Heart right ventricle (tissue), 16 donors: Measurements from ENCODE around the gene MAP7D1. TPM values are rescaled to one million over a fixed set of nuclear protein-coding genes. Genes with fewer than 3 reads are reported as not detected.

Experiments used
- ATAC-seq, 8 donors: fragments of 200-7000 bp; cut with Tn5 transposase; one replicate each; pipeline ENCODE4 v1.9.1; 2020; ENCODE audit warnings: mild to moderate bottlenecking in 8 of 8, moderate library complexity in 8 of 8, moderate number of reproducible peaks in 1 of 8
- DNase-seq, 2 donors: peaks; one replicate each; pipeline ENCODE4 v3.0.0-alpha.2; 2020
- H3K27ac ChIP-seq, 10 donors: fragments of 200-600 bp; sonication (generic) in 2 of 10; one replicate each; pipeline versions ENCODE4 v1.5.0 to v1.8.0; 2020 to 2022; ENCODE audit warnings: mild to moderate bottlenecking in 3 of 10
- H3K27me3 ChIP-seq, 7 donors: fragments of 200-600 bp; one replicate each; pipeline ENCODE4 v1.8.0; 2021 to 2022; ENCODE audit warnings: mild to moderate bottlenecking in 2 of 7
- H3K36me3 ChIP-seq, 9 donors: fragments of 200-600 bp; sonication (generic) in 1 of 9; one replicate each; pipeline versions ENCODE4 v1.5.0 to v1.8.0; 2020 to 2022; ENCODE audit warnings: mild to moderate bottlenecking in 2 of 9
- H3K4me1 ChIP-seq, 9 donors: fragments of 200-600 bp; sonication (generic) in 1 of 9; one replicate each; pipeline versions ENCODE4 v1.5.0 to v1.8.0; 2020 to 2022; ENCODE audit warnings: mild to moderate bottlenecking in 4 of 9
- H3K4me3 ChIP-seq, 10 donors: fragments of 200-600 bp; sonication (generic) in 2 of 10; one replicate each; pipeline versions ENCODE4 v1.5.0 to v1.8.0; 2020 to 2022; ENCODE audit warnings: mild to moderate bottlenecking in 7 of 10, moderate library complexity in 2 of 10
- H3K9me3 ChIP-seq, 11 donors: fragments of 200-600 bp in 10 of 11; sonication (generic) in 2 of 11; one replicate each; pipeline versions ENCODE4 v1.5.0 to v1.8.0; 2013 to 2022; ENCODE audit warnings: mild to moderate bottlenecking in 2 of 11, control low read depth in 1 of 11, moderate library complexity in 1 of 11
- WGBS, 2 donors: extraction: QIAGEN DNeasy Blood & Tissue Kit; methylation state at CpG; one replicate each; pipeline ENCODE4 v1.1.7; 2013; ENCODE audit warnings: inconsistent platforms in 1 of 2; 5-methylcytosine and 5-hydroxymethylcytosine counted together
- intact Hi-C, 10 donors: fragments of 100-400 bp; cut with DNase I; formaldehyde crosslinking; loops; one replicate each; pipeline versions ENCODE4 v1.11.1 to v1.14.2; 2022
- polyA plus RNA-seq, 2 donors: library from polyadenylated mRNA; stranded (reverse); fragments of 200-250 nt; gene quantifications; one replicate each; pipeline ENCODE4 v1.2.3, GENCODE V29; 2013
- total RNA-seq, 10 donors: library from RNA; stranded (reverse); fragmentation: NEBNext Ultra II Directional in 3 of 10; extraction: Animal tissue kit (Norgen Biotek cat#: 25700) in 3 of 10; gene quantifications; one replicate each; pipeline versions ENCODE4 v1.2.1 to v1.2.4, GENCODE V29; 2021 to 2023
- TF ChIP-seq, protein P1 (sequence below), 9 donors: fragments of 200-600 bp; sonication (generic) in 2 of 9; IDR thresholded peaks; one replicate each; pipeline versions ENCODE4 v1.5.0 to v1.8.0; 2021 to 2022; ENCODE audit warnings: antibody characterized with exemption in 9 of 9, mild to moderate bottlenecking in 5 of 9, moderate library complexity in 1 of 9
- donor health status: Arrhythmogenic right ventricular cardiomyopathy.
- donor health status: ischemic (EF 13 %, LVEDD 7.1; RV severe dilation, severe dysfunction).
- donor health status: healthy with polysubstance abuse.
- donor health status: DM: no; HTN: yes; CAD: no.
- donor health status: DM: no; HTN: no; CAD: no.
- donor health status: ischemic (EF 25% LVEDD 6.9; RV normal size, moderate dysfunction).
- donor health status: ischemic (EF 25% LVEDD 5.7; RV mildly dilated, moderate dysfunction).
- donor health status: healthy.
- donor health status: DM: yes; HTN: yes; CAD: no.
- donor health status: Ischemic cardiomyopathy.
- donor health status: ischemic (EF 35%, LVEDD 5.7; RV mildly dilated, moderate dysfunction).
- donor health status: nonischemic (EF 11% LVEDD 7.7; RV severe dilation, severe dysfunction).
- donor health status: DM: yes; HTN: yes; CAD: no.
- donor health status: PGD.
- donor health status: ischemic (EF 29% LVEDD 5.4; RV normal size, mild dysfunction).
- donor health status: nonischemic (EF 23%, LVEDD 6.1; RV moderate dilation, normal function).

MAP7D1 gene
- total and polyA plus RNA-seq, 12 donors = 176 to 364 (median 320) TPM

DNA sequence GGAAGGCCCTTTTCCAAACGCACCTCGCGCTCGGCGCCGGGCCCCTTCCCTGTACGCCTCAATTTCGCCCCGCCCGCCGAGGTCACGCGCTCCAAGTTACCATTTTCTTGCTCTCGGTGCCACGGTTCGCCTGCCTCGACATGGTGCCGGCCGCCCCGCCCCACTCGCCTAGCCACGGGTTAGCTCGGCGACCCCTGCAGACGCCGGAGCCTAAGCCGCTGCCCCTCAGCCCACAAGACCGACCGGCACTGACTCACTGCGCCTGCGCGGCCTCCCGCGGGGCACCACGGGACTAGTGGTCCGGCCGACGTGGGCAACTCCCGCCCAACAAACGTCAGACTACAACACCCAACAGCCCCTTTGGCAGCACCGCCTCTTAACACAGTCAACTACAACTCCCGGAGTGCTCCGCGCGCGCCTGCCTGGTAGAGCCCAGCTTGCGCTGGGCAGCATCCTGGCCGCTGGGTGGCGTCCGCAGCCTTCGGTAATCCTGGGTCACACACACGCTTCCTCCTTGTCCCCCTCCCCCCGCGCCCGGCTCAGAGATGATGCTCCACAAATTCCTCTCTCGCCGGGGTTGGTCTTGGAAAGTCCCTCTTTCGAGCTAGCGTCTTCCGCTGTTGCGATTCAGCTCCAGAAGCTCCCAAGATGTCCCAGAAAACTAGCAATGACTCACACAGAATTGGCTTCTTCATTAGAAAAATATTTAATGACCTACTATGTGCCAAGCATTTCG is 6.6 kb upstream of the MAP7D1 start, which contains the start of gene TRAPPC3:
Gene TRAPPC3, minus strand, starts transcription at position 250 of the 736 bp plus-strand sequence. Its CDS starts 108 bp downstream, at position 142.
- H3K4me3 ChIP-seq = peak within 1 kb of the TSS; percentile 59 to 87 (median 78)

DNA sequence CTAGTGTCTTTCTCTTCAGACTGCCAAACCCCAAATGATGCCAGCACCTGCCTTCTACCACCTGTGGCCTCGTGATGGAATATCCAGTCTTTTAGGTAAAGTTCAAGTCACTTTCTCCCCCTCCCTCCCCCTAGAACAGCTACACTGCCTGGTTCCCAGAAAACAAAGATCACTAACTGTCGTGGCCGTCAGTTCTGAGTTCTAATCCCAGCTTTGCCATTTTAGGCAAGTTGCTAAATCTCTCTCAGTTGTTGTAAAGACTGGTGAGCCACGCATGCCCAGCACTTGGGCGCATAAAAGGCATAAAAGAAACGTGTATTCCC is 6.0 kb upstream of the MAP7D1 start:
- no peaks in the 10 kb centered on the region for H3K27me3 ChIP-seq
- peak overlapping the region; percentile 84 to 100 (median 94) for H3K27ac ChIP-seq
- peaks cover 0 to 8% (median 0%) of the 10 kb centered on the region in 9 donors for H3K36me3 ChIP-seq
- DNase-seq (no peak), ATAC-seq (no peak)
- intact Hi-C loops = loop anchor here (1.0 to 10.0 kb wide), 17 partner anchors 37 to 275 kb away; partner anchors contain the start of genes THRAP3 (in 5 of the 10) and STK40 (in 2 of the 10)
- TF ChIP-seq, protein P1, sequence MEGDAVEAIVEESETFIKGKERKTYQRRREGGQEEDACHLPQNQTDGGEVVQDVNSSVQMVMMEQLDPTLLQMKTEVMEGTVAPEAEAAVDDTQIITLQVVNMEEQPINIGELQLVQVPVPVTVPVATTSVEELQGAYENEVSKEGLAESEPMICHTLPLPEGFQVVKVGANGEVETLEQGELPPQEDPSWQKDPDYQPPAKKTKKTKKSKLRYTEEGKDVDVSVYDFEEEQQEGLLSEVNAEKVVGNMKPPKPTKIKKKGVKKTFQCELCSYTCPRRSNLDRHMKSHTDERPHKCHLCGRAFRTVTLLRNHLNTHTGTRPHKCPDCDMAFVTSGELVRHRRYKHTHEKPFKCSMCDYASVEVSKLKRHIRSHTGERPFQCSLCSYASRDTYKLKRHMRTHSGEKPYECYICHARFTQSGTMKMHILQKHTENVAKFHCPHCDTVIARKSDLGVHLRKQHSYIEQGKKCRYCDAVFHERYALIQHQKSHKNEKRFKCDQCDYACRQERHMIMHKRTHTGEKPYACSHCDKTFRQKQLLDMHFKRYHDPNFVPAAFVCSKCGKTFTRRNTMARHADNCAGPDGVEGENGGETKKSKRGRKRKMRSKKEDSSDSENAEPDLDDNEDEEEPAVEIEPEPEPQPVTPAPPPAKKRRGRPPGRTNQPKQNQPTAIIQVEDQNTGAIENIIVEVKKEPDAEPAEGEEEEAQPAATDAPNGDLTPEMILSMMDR (IDR thresholded peaks at IDR 0.05) = no peak
- peaks cover 22 to 68% (median 55%) of the 10 kb centered on the region in 9 donors for H3K4me1 ChIP-seq
- 25 to 37% methylated on average over 6 of the region's 6 CpGs for WGBS, 2 donors
- H3K4me3 ChIP-seq = peak overlapping the region in 5 of 10 donors; percentile 59 to 87 (median 75)
- no peaks in the 10 kb centered on the region for H3K9me3 ChIP-seq

More for the DNA sequence above, 6.6 kb upstream of the MAP7D1 start, which contains the start of gene TRAPPC3:
- no peaks in the 10 kb centered on the region for H3K9me3 ChIP-seq
- intact Hi-C loops = loop anchor here in 9 of 10 donors (1.0 to 10.0 kb wide), 11 partner anchors 39 to 275 kb away; partner anchors contain the start of genes STK40 (in 1 of the 9) and THRAP3 (in 1 of the 9)
- DNase-seq (peak; percentile 100), ATAC-seq (peak; percentile 92 to 97 (median 94))
- WGBS, 2 donors = 1% methylated on average over 56 to 62 of the region's 62 CpGs
- TF ChIP-seq, protein P1 (IDR thresholded peaks at IDR 0.05) = peak; percentile 84 to 100 (median 97)
- H3K36me3 ChIP-seq = peaks cover 0 to 8% (median 0%) of the 10 kb centered on the region in 9 donors
- H3K27me3 ChIP-seq = no peaks in the 10 kb centered on the region
- peaks cover 18 to 63% (median 50%) of the 10 kb centered on the region in 9 donors for H3K4me1 ChIP-seq
- peak within 1 kb of the TSS; percentile 84 to 100 (median 94) for H3K27ac ChIP-seq

DNA sequence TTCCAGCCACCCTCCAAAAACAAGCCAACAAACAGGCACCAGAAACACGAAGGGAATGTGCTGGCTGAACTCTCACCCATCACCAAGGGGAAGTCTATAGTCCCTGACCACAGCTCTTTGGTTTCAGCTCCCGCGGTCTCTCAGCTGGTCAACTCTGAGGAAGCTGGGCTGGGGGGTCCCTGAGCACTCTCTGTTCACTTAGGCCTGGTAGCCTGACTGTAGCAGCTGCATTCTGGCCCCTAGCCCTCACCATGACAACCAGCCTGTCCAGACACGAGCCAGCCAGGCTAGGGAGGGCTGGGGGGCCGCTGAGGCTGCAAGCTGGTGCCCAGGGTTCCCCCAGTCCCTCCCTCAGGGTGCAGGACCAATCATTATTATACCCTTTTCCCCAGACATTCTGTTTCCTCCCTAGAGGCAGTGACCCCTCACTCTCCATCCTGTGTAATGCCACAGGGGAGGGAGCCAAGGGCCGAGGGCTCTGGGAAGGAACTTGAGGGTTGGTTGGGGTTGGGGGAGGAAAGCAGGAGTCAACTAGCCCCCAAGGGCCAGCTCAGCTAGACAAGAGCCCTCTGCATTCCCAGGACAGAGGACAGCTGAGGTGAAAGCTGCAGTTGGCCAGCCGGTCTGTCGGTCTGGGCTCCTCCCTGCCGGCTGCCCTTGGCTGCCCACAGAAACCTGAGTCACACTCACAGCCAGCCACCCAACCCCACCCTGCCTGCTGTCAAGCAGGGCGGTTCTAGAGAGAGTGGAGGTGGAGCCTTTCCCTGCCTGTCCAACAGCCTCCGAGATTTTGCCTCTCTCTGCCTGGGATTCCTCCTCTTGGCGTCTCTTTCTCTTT is 5.4 kb upstream of the MAP7D1 start:
- ATAC-seq = peak; percentile 69 to 87 (median 82)
- Histone ChIP-seq H3K27ac (peak overlapping the region; percentile 84 to 100 (median 94)), H3K36me3 (peaks cover 0 to 8% (median 0%) of the 10 kb centered on the region in 9 donors), H3K4me3 (peak overlapping the region in 5 of 10 donors; percentile 1 to 75 (median 22)), H3K9me3 (no peaks in the 10 kb centered on the region), H3K27me3 (no peaks in the 10 kb centered on the region), H3K4me1 (peaks cover 25 to 73% (median 58%) of the 10 kb centered on the region in 9 donors)
- WGBS, 2 donors = 9 to 12% methylated on average over 12 of the region's 12 CpGs
- TF ChIP-seq, protein P1 (IDR thresholded peaks at IDR 0.05) = no peak
- intact Hi-C loops = loop anchor here in 9 of 10 donors (1.0 to 5.0 kb wide), 9 partner anchors 37 to 270 kb away; partner anchors contain the start of genes THRAP3 (in 4 of the 9) and STK40 (in 1 of the 9)
- peak; percentile 89 to 92 for DNase-seq
